HepG2 (cell line): ENCODE measurements around the gene ITPR1. TPM values are rescaled to one million over a fixed set of nuclear protein-coding genes. Genes with fewer than 3 reads are reported as not detected.

Experiments used
- ATAC-seq: fragments of 200-7000 bp; cut with Tn5 transposase; 3 replicates; pipeline ENCODE4 v1.9.1; 2020; ENCODE audit warnings: mild to moderate bottlenecking, moderate library complexity
- BruUV-seq: library from RNA; stranded (reverse); fragments of 400-500 nt; replicated peaks from 2 replicates; lab custom pipeline; 2021; lab: Mats Ljungman, UMichigan
- CTCF ChIA-PET: fragments of 300-600 bp; formaldehyde crosslinking; extraction: SDS; loops from one replicate; lab custom pipeline; 2021; ENCODE audit warnings: low total read pairs, inconsistent platforms, low intra/inter-chr PET ratio; lab: Yijun Ruan, JAX
- POLR2A ChIA-PET: fragments of 350-600 bp; sonication (Branson Sonifier 250); formaldehyde crosslinking; loops from one replicate; lab custom pipeline; 2020; ENCODE audit warnings: antibody characterized with exemption, inconsistent platforms; lab: Yijun Ruan, JAX
- DNase-seq: peaks from one replicate; pipeline ENCODE4 v3.0.0-alpha.2; 2015; ENCODE audit warnings: low spot score
- FAIRE-seq: peaks from 3 replicates; lab custom pipeline; 2011; peaks lifted over from hg19 to GRCh38; lab: Jason Lieb, UNC
- H2AFZ ChIP-seq: one replicate; pipeline ENCODE4 v1.6.1; 2011; ENCODE audit warnings: low read length, inconsistent platforms
- H3K27ac ChIP-seq: fragments of 300-600 bp; 3 replicates; pipeline ENCODE4 v1.8.0; 2011; ENCODE audit warnings: mixed run types, mild to moderate bottlenecking, mixed read lengths, low read length, inconsistent platforms; ENCODE audit not compliant: insufficient read depth; ENCODE audit errors: extremely low read length
- H3K27me3 ChIP-seq, 2 experiments: fragments of 200-600 bp in 1 of 2; 2 replicates in 1 of 2; 3 replicates in 1 of 2; pipeline versions ENCODE4 v1.6.0 to v1.8.0; 2011; ENCODE audit warnings: low read length in 2 of 2, mild to moderate bottlenecking in 2 of 2, moderate library complexity in 2 of 2, inconsistent platforms in 1 of 2; ENCODE audit not compliant: insufficient read depth in 2 of 2, control insufficient read depth in 1 of 2
- H3K36me3 ChIP-seq, 2 experiments: fragments of 200-600 bp in 1 of 2; replicated peaks in 1 of 2; 2 replicates in 1 of 2; 3 replicates in 1 of 2; pipeline versions ENCODE4 v1.5.1 to v1.8.0; 2011; ENCODE audit warnings: low read length in 2 of 2, inconsistent platforms in 1 of 2; ENCODE audit not compliant: insufficient read depth in 2 of 2, control insufficient read depth in 1 of 2
- H3K4me1 ChIP-seq: 2 replicates; pipeline ENCODE4 v1.5.1; 2012; ENCODE audit warnings: low read length, inconsistent platforms; ENCODE audit not compliant: insufficient read depth
- H3K4me2 ChIP-seq: 2 replicates; pipeline ENCODE4 v1.6.0; 2011; ENCODE audit warnings: low read depth, low read length, inconsistent platforms
- H3K4me3 ChIP-seq, 3 experiments: fragments of 200-600 bp in 1 of 3; sonication (generic), shearing (Covaris generic) in 1 of 3; replicated peaks in 1 of 3; 2 replicates each; pipeline ENCODE4 v1.5.1; 2011 to 2016; ENCODE audit warnings: low read length in 3 of 3, inconsistent platforms in 2 of 3, low read depth in 2 of 3, mild to moderate bottlenecking in 2 of 3, control low read depth in 1 of 3, mixed read lengths in 1 of 3; ENCODE audit not compliant: insufficient read depth in 1 of 3
- H3K79me2 ChIP-seq: one replicate; pipeline ENCODE4 v1.6.1; 2011; ENCODE audit warnings: low read length, inconsistent platforms; ENCODE audit not compliant: insufficient read depth
- H3K9ac ChIP-seq: 2 replicates; pipeline ENCODE4 v1.6.0; 2011; ENCODE audit warnings: mild to moderate bottlenecking, low read depth, low read length, inconsistent platforms; ENCODE audit not compliant: insufficient read depth
- H3K9me3 ChIP-seq: 2 replicates; pipeline ENCODE4 v1.5.1; 2012; ENCODE audit warnings: mild to moderate bottlenecking, low read length
- H4K20me1 ChIP-seq: 2 replicates; pipeline ENCODE4 v1.6.0; 2011; ENCODE audit warnings: inconsistent platforms, mild to moderate bottlenecking, low read length, moderate library complexity; ENCODE audit not compliant: insufficient read depth
- FUBP1 ChIP-seq: sonication (generic); formaldehyde crosslinking; IDR thresholded peaks from 2 replicates; pipeline ENCODE4 v1.5.1; 2020; ENCODE audit warnings: missing genetic modification reagents, mild to moderate bottlenecking, borderline replicate concordance
- MAFF ChIP-seq: IDR thresholded peaks from 2 replicates; pipeline ENCODE4 v1.6.1; 2011; ENCODE audit warnings: low read depth, low read length, improper control_type of control experiment
- MAFK ChIP-seq, 2 experiments: IDR thresholded peaks in 1 of 2; conservative IDR thresholded peaks in 1 of 2; 2 replicates each; pipeline ENCODE4 v1.6.1; 2011; ENCODE audit warnings: improper control_type of control experiment in 2 of 2, low read length in 2 of 2
- MYNN ChIP-seq: sonication (generic); formaldehyde crosslinking; IDR thresholded peaks from 2 replicates; pipeline ENCODE4 v1.4.0; 2020; ENCODE audit warnings: mild to moderate bottlenecking, low read depth, missing genetic modification reagents
- SMAD1 ChIP-seq: sonication (generic); formaldehyde crosslinking; IDR thresholded peaks from 2 replicates; pipeline ENCODE4 v1.4.0; 2020; ENCODE audit warnings: missing genetic modification reagents, low read depth, mild to moderate bottlenecking, borderline replicate concordance
- ZFP62 ChIP-seq: sonication (generic); formaldehyde crosslinking; IDR thresholded peaks from 2 replicates; pipeline ENCODE4 v1.4.0; 2020; ENCODE audit warnings: missing genetic modification reagents
- WGBS: methylation state at CpG from one replicate; pipeline ENCODE4 v1.1.6; 2017; ENCODE audit warnings: low lambda C conversion rate; 5-methylcytosine and 5-hydroxymethylcytosine counted together
- in situ Hi-C: cut with HindIII; loops from 2 replicates; pipeline ENCODE4 v1.10.0; 2017; ENCODE audit warnings: low pct_unique_long_range_greater_than_20kb; ENCODE audit not compliant: extremely low pct_ligation_motif_present
- intact Hi-C: fragments of 100-400 bp; cut with micrococcal nuclease; formaldehyde crosslinking; loops from one replicate; pipeline ENCODE4 v1.10.0; 2022; ENCODE audit not compliant: unreplicated experiment
- polyA plus RNA-seq, 8 experiments: library from polyadenylated mRNA; depleted of rRNA in 3 of 8; stranded (reverse) in 7 of 8; unstranded in 1 of 8; fragments of >200 nt; fragmentation: Illumina TruSeq in 4 of 8; extraction: Trizol in 4 of 8; gene quantifications; 2 replicates each; pipeline versions ENCODE4 v1.2.1 to v1.2.3, GENCODE V29; 2011 to 2016; ENCODE audit warnings: low read depth in 4 of 8, missing spikeins in 1 of 8, mixed read lengths in 1 of 8; ENCODE audit not compliant: insufficient read depth in 1 of 8
- total RNA-seq, 5 experiments: library from RNA; depleted of rRNA; stranded (reverse); fragments of >200 nt; fragmentation: Illumina TruSeq; extraction: Trizol; gene quantifications; 2 replicates each; pipeline ENCODE4 v1.2.3, GENCODE V29; 2016; ENCODE audit warnings: low read depth in 1 of 5

The ITPR1 gene
- total and polyA plus RNA-seq, 2 of the 13 experiments (the other 11 are each of a cell fraction or from before 2014, with no cell fraction given): 10.0 to 11.4 TPM

- ATAC-seq (no peak), FAIRE-seq (no peak)
- WGBS: 89% methylated on average over 8 of the region's 8 CpGs
- BruUV-seq: no TSS peak
- no peak overlapping the region for H3K4me2 ChIP-seq
- H2AFZ ChIP-seq: no peak overlapping the region
- TF ChIP-seq MYNN (no peak), SMAD1 (CRISPR knock-in tag) (no peak), ZFP62 (no peak)
- TF ChIP-seq, all 625 proteins: peak for 0
- CTCF ChIA-PET: no interaction called here
- Histone ChIP-seq H3K79me2 (no peaks in the 10 kb centered on the region), H3K4me3 (no peak overlapping the region), H3K27ac (no peak overlapping the region), H4K20me1 (no peaks in the 10 kb centered on the region), H3K27me3 (no peaks in the 10 kb centered on the region), H3K36me3 (peaks cover 3 to 20% of the 10 kb centered on the region in 2 experiments; a peak in 3 of 5 replicates), H3K9ac (no peak overlapping the region), H3K4me1 (no peaks in the 10 kb centered on the region), H3K9me3 (no peaks in the 10 kb centered on the region)
- no peak for DNase-seq
- intact Hi-C loops (no loop called here), in situ Hi-C loops (no loop called here)
- POLR2A ChIA-PET: no interaction called here
Observed at GRCh38 chr3:4665197-4665596, 172.0 kb downstream of the ITPR1 start.

- Histone ChIP-seq H3K36me3 (peaks cover 3 to 25% of the 10 kb centered on the region in 2 experiments; a peak in 3 of 5 replicates), H4K20me1 (no peaks in the 10 kb centered on the region), H3K27me3 (no peaks in the 10 kb centered on the region), H3K9ac (no peak overlapping the region), H3K4me2 (no peak overlapping the region), H3K79me2 (no peaks in the 10 kb centered on the region), H3K9me3 (no peaks in the 10 kb centered on the region), H3K4me1 (no peaks in the 10 kb centered on the region), H3K4me3 (no peak overlapping the region), H3K27ac (no peak overlapping the region), H2AFZ (no peak overlapping the region)
- BruUV-seq: no TSS peak
- in situ Hi-C loops: no loop called here
- DNase-seq: no peak
- WGBS: 100% methylated on average over 2 of the region's 2 CpGs
- ChIA-PET POLR2A (no interaction called here), CTCF (no interaction called here)
- ATAC-seq: no peak
- intact Hi-C loops: loop anchor here (1.0 kb wide), 1 partner anchor 20 kb away; no protein-coding TSS in a partner anchor
- TF ChIP-seq MAFK (conservative IDR thresholded peaks at IDR 0.05 in 1 of 2, IDR thresholded peaks at IDR 0.05 in 1 of 2; ENCODE audit: low read length in 2 of 2) (peak; percentile 70 to 89), FUBP1 (CRISPR knock-in tag) (no peak), MAFF (peak; percentile 88)
- FAIRE-seq: no peak
Observed at GRCh38 chr3:4666071-4666470, 172.9 kb downstream of the ITPR1 start.
